T follicular helper cell (primary cell): ENCODE results near the gene IFNL2.
"Not testable (repeated sequence)": the region's sequence is repeated elsewhere in the genome, so short reads cannot be mapped to it uniquely, and the experiment has no call there.

Experiments
- DNase-seq: peaks from one replicate; pipeline ENCODE4 v3.0.0-alpha.2; 2020; ENCODE audit warnings: low read depth

IFNL2 gene

DNA sequence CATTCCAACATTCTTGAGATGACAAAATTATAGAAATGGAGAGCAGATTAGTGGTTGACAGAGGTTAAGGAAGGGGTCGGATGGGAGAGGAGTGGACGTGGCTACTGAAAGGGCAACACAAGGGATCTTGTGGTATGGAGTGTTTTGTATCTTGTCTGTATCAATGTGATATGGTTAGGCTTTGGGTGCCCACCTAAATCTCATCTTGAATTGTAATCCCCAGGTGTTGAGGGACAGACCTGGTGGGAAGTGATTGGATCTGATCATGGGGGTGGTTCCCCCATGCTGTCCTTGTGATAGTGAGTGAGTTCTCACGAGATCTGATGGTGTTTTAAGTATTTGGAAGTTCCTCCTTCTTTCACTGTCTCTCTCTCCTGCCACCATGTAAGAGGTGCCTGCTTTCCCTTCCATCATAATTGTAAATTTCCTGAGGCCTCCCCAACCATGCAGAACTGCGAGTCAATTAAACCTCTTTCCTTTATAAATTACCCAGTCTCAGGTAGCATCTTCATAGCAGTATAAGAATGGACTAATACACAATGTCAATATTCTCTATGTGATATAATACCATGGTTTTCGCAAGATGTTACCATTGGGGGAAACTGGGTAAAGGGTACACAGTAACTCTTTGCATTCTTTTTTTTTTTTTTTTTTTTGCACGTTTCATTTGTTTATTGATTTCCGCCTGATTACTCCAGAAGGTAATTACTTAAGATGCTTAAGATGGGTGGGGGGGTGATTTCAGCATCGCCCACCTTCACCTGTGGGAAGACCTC lies 14.6 kb upstream of the IFNL2 start:
- no peak for DNase-seq

DNA sequence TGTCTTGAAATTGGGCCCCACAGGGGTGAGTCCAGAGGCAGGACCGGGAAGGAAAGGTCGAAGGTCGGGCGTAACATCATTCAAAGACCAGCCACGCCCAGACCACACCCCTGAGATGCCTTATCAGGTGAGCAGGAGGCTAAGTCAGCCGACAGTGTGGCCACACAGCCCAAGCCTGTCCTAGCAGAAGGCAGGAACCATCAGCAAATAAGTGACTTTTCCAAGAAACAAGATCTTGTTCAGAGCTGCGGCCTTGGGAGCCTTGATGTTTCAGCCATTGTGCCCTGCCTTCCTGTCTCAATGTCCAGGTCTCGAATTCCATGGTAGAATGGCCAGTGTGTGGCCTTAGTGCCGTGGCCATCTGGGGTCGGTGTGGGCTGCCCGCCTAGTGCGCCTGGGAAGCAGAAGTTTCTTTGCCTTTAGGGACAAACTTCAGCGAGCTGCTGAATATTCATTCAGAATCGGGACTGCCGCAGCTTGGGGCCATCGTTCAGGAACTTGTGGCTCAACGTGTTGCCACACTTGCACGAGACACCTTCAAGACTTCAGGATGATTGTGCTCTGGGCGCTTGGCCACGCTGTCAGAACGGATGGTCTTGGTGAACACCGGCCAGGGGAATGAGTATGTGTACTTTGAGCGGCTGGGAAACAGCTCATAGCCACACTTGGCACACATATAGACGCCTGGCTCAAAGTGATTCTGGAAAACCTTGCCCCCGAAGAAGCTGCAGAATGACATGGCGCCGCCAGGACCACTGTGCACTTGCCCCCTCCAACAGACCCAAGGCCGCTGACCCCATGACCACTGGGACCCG lies 13.5 kb upstream of the IFNL2 start:
- no peak for DNase-seq

DNA sequence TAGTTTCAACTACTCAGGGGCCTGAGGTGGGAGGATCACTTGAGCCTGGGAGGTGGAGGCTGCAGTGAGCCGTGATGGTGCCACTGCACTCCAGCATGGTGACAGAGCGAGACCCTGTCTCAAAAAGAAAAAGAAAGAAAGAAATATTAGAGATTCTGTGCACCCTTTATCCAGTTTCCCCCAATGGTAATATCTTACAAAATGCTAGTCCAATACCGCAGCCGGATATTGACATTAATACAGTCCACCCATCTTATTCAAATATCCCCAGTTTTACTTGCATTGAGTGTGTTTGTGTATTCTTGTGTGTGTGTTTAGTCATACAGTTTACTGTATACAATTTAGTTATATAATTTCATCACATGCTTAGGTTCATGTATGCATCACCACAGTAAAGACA lies 11.0 kb upstream of the IFNL2 start:
- no peak for DNase-seq

DNA sequence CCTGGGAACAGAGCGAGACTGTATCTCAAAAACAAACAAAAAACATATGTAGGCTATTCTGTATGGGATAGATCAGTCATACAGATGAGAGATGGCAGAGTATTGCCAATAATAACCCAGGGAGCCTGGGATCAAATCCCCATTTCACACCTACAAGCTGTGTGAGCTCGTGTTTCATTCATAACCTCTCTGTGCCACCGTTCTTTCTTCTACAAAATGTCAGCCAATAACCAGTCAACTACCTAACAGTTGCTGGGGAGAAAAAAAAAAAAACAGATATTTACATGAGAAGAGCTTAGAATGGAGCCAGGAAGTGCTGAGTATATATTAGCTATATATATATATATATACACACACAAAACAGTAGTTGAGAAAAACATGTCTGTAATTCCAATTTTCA lies 6.5 kb upstream of the IFNL2 start:
- DNase-seq = no peak

DNA sequence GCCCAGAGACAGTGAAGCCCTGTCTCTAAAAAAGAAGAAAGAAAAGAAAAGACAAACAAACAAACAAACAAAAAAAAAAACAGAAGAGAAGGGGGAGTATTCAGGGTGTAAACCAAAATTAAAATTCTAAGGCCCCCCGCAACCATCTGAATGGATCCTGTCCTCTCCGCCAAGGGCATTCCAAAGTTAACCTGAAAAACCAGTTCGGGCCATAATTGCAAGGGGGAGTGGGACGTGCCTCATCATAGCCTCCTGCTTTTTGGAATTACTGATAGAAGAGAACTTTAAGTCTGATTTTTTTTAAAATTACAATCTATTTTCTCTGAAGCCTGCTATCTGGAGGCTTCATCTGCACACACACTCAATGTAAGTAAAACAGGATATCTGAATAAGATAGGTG lies 5.7 kb upstream of the IFNL2 start:
- DNase-seq = no peak

DNA sequence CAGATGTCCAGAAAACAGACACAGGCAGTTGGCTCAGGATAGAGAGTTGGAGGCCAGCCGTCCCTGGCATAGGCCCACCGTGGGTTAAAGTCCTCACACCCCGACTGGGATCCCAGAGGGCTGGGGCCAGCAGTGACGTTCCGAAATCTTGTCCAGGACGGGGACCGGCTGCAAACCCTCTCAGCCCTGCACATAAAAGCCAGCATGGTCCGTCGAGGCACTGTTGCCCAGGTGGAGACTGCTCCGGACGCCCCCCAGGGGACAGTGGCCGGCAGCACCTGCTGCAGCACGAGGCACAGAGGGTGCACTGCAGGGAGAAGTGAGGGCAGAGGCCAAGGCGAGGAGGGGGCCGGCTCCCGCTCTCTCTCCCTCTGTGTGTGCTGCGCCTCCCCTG lies 4.3 kb upstream of the IFNL2 start:
- no peak for DNase-seq

DNA sequence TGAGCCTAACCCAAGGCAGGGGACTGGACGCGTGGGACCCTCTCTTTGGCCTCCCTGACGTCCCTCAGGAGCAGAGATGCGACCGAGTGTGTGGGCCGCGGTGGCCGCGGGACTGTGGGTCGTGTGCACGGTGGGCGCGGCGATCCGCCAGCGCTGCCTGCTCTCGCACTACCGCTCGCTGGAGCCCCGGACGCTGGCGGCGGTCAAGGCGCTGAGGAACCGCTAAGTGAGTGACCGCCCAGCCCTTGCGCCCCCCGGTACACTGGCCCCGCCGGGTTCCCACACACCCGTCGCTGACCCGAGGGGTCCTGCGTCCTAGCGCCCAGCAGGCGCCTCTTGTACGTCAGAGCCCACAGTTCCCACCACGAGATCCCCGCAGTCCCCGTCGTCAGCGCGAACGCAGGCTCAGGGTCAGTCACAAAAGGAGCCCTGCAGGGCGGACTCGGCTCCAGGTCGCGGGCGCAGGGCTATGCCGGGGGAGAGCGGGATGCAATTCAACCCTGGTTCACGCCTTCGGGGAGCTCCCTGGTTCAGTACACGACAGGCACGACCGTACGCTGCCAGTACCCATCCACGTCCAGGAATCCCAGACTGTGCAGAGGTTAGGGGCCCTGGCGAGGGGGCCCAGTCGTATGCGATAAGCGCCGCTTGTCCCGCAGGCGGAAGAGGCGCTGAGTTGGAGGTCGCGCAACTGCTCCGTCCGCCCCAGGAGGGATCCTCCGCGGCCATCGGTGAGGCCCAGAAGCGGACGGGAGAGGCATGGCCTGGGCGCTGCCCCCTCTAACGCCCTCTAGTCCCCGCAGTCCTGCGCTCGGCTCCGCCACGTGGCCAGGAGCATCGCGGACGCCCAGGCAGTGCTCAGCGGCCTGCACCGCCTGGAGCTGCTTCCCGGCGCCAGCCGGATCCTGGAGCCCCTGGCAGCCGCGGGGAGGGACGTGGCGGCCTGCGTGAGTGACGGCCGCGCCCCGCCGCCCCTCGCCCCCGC lies 3.6 kb upstream of the IFNL2 start:
- no peak for DNase-seq

DNA sequence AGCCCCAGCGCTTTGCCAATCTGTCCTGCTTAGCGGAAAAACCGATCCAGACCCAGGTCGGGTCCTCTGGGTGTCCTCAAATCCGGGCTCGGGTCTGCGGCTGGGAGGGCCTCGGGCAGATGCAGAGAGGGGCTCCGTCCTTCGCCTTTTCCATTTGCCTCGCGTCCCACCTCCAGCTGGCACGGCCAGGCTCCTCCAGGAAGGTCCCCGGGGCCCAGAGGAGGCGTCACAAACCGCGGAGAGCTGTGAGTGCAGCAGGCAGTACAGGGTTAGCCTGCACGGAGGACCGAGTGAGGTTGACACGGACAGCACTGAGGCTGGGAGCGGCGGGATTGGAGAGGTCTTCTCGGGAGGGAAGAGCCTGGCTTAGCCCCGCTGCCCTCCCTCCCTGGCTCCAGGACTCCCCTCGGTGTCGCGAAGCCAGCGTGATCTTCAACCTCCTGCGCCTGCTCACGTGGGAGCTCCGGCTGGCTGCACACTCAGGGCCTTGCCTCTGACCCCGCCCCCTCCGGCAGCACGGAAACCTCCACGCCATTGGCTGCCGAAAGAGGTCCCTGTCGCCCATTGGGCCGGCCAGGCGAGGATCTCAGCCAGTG lies 2.8 kb upstream of the IFNL2 start:
- no peak for DNase-seq

DNA sequence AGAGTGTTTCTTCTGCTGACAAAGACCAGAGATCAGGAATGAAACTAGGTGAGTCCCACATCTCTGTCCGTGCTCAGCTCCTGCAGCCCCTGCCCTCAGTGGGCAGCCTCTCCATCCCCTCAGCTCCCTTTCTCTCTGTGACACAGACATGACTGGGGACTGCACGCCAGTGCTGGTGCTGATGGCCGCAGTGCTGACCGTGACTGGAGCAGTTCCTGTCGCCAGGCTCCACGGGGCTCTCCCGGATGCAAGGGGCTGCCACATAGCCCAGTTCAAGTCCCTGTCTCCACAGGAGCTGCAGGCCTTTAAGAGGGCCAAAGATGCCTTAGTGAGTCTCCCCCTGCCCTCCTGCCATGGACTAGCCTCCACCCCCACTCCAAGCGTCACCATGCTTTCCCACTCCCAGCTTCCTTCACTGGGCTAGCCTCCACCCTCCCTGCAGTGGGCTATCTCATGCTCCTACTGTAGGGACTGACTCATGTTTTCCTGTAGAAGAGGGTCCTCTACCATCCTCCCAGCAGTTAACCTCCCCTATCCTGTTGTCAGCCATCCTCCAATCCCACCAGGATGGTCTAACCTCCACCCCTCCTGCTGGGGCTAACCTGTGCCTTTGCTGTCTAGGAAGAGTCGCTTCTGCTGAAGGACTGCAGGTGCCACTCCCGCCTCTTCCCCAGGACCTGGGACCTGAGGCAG lies 481 bp downstream of the IFNL2 start:
- DNase-seq = not testable (repeated sequence)

DNA sequence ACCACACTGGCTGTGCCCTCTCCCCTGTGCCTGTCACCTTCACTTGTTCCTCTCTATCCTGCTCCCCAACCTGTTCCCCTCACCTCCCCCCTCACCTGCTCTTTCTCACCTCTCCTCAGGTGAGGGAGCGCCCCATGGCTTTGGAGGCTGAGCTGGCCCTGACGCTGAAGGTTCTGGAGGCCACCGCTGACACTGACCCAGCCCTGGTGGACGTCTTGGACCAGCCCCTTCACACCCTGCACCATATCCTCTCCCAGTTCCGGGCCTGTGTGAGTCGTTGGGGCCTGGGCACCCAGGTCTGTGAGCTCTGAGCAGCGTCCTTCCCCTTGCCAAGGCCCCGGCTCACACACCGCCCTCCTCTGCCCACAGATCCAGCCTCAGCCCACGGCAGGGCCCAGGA lies 1.2 kb downstream of the IFNL2 start:
- DNase-seq = not testable (repeated sequence)

DNA sequence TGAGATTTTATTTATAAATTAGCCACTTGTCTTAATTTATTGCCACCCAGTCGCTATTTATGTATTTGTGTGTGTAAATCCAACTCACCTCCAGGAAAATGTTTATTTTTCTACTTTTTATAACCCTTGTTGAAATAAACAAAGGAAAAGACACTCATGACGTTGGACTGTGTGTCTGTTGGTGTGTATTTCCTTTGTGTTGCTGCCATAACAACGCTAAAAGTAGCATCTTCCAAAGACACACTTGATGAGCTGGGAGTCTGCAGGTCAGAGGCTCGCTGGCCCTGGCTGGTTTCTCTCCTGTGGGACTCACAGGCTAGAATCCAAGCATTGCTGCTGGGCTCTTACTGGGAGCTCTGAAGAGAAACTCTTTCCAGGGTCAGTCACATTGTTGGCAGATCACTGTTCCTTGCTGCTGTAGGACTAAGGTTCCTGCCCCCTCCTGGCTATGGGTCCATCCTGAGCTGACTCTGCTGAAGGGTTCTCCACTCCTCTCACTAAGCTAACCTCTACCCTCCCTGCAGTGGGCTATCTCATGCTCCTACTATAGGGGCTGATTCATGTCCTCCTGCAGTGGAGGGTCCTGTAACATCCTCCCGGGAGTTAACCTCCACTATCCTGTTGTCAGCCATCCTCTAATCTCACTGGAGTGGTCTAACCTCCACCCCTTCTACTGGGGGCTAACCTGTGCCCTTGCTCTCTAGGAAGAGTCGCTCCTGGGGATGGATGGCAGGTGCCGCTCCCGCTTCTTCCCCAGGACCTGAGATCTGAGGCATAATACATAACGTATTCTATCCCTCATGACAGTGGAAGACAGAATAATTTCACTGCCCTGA lies 2.1 kb downstream of the IFNL2 start:
- no peak for DNase-seq

DNA sequence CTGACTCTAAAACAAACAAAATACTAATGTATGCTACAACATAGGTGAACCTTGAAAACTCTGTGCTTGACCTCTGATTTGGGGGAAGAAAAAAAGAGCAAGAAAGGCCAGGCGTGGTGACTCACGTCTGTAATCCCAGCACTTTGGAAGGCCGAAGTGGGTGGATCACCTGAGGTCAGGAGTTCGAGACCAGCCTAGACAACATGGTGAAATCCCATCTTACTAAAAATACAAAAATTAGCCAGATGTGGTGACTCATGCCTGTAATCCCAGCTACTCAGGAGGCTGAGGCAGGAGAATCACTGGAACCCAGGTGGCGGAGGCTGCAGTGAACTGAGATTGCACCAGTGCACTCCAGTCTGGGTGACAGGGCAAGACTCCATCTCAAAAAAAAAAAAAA lies 5.7 kb downstream of the IFNL2 start:
- DNase-seq = not testable (repeated sequence)

DNA sequence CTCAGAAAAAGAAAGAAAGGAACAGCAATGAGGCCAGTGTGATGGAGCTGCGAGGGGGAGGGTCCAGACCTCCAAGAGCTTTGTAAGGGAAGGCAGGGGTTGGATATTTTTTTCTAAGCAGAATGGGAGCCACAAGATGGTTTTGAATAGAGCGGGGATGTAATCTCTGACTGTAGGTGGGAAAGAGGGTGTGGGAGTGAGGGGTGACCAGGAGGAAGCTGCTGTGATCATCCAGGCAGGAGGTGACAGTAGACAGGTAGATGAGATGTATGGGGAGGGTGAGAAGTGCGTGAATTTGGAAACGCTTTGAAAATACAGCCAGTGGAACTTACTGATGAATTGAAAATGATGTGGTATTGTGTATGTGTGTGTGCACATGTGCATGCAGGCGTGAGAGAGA lies 7.4 kb downstream of the IFNL2 start:
- no peak for DNase-seq

DNA sequence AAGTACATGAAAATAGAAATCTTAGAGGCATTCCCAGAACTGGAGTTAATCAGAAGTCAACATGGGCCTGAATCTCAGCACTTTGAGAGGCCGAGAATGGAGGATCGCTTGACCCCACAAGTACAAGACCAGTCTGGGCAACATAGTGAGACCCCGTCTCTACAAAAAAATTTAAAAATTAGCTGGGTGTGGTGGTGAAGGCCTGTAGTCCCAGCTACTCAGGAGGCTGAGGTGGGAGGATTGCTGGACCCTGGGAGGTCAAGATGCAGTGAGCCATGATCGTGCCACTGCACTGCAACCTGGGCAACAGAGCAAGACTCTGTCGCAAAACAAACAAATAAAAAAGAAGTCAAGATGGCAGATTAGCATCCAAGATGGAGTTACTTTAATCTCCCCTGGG lies 8.5 kb downstream of the IFNL2 start:
- DNase-seq = no peak

DNA sequence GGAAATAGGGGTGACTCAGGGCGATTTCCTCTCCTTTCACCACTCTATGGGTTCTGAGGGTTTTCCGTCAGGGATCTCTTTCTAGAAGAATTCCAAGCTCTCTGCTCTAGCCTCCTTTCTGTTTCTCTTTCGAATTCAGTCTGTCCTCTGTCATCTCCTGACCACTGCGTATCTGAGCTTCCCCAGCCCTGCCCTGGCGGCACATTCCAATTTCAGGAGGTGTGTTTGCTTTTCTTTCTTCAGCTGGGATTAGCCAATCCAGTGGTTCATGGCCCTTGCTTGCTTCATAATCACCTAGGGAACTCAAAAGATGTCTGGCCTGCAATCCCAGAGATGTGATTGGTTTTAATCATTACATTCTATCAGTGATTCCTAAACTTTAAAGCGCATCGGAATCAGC lies 9.4 kb downstream of the IFNL2 start:
- DNase-seq = no peak

DNA sequence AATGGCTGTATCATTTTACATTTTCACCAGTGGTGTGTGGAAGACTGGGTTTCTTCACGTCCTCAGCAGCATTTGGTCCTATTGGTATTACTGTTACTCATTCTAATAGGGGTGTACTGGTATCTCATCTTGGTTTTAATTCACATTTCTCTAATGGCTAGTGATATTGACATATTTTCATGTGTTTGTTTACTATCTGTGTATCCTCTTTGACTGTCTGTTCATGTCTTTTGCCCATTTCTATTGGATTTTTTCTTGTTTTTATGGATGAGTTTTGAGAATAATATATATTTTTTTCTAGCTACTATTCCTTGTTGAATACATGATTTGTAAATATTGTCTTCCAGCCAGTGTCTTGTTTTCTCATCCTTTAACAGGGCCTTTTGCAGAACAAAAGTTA lies 13.8 kb downstream of the IFNL2 start:
- DNase-seq = no peak

DNA sequence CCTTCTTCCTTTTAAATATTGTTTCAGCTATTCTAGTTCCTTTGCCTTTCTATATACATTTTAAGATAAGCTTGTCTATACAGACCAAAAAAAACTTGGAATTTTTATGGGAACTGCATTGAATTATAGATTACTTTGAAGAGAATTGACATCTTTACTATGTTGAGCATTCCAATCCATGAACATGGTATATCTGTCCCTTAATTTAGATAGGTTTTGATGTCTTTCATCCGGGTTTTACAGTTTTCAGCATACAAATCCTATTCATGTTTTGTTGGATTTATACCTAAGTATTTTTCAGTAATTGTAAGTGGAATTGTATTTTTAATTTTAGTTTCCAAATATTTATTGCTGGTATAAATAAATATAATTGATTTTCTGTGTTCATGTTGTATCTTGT lies 15.8 kb downstream of the IFNL2 start:
- no peak for DNase-seq

DNA sequence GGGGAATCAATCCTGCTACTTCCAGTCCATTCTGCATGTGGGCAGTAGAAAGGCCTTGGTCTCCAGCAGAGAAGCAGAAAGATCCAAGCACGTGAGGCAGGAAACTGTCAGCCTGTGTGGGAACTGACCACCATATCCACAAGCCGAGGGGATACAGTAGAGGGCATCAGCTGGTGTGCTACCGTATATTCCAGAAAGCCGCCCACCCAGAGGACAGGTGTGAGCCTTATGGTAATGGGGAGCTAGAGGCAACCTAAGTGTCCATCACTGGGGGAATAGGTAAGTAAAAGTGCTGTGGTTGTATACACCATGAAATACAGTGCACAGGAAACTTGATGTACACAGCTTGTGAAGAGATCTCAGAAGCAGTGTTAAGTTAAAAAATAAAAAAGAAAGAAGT lies 25.2 kb downstream of the IFNL2 start:
- DNase-seq = no peak

DNA sequence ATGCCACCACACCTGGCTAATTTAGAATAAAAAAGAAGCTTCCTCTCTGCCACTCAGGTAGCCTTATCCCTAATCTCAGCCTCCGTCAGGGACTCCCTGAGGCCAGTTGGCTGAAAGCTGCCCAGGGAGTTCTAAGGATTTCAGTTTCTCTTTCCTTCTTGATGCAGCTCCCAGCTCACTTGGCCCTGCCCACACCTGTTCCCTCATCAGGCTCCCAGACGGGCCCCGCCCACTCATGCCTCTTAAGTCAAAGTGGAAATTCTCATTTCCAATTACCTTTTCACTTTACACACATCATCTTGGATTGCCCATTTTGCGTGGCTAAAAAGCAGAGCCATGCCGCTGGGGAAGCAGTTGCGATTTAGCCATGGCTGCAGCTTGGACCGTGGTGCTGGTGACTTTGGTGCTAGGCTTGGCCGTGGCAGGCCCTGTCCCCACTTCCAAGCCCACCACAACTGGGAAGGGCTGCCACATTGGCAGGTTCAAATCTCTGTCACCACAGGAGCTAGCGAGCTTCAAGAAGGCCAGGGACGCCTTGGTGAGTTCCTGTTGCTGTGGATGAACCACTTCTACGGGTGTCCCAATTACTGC lies 28.0 kb downstream of the IFNL2 start, which contains the start of gene IFNL1:
Gene IFNL1 (plus strand): TSS at position 353 of the 591 bp plus-strand sequence. CDS start 15 bp downstream, at position 368.
- DNase-seq = no peak

DNA sequence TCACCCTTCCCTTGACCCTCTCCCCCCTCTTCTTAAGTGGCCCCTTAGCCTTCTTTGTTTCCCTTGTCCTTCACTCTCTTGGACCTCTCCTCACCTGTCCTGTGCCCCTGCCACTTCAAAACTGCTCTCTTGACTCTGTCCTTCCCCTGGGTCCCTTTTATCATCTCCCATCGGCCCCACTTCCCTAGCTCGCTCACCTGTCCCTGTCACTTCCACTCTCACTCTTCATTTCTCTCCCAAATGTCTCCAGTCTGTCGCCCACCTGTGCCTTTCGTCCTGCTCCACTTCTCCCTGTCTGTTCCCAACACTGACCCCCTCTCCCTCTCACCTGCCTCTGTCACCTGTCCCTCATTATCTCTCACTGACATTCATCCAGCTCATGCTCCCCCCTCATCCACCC lies 28.7 kb downstream of the IFNL2 start:
- DNase-seq = no peak
